Adrenal gland (tissue), 12 donors: Measurements from ENCODE around the gene ITIH3. TPM values are rescaled to one million over a fixed set of nuclear protein-coding genes. Genes with fewer than 3 reads are reported as not detected.
A peak's percentile ranks its signal among the peaks of the same experiment; 100 is the strongest.
"Not testable (repeated sequence)": the region's sequence is repeated elsewhere in the genome, so short reads cannot be mapped to it uniquely, and the experiment has no call there.

Source experiments
- DNase-seq, 7 donors: peaks; one replicate each; pipeline ENCODE4 v3.0.0-alpha.2; 2019 to 2020
- H3K27ac ChIP-seq, 5 donors: fragments of 200-600 bp; sonication (generic) in 4 of 5; 1 replicate in 3 of 5; 2 replicates in 2 of 5; pipeline versions ENCODE4 v1.5.1 to v1.8.0; 2016 to 2020; ENCODE audit warnings: mild to moderate bottlenecking in 1 of 5
- H3K27me3 ChIP-seq: fragments of 200-600 bp; 2 replicates; pipeline ENCODE4 v1.8.0; 2021
- H3K36me3 ChIP-seq, 2 donors: fragments of 200-600 bp; replicated peaks in 1 of 2; 1 replicate in 1 of 2; 2 replicates in 1 of 2; pipeline versions ENCODE4 v1.5.1 to v1.8.0; 2018 to 2022
- H3K4me1 ChIP-seq, 2 donors: fragments of 200-600 bp; replicated peaks in 1 of 2; 1 replicate in 1 of 2; 2 replicates in 1 of 2; pipeline versions ENCODE4 v1.5.1 to v1.8.0; 2018 to 2021
- H3K4me3 ChIP-seq, 4 donors: fragments of 200-600 bp; sonication (generic) in 3 of 4; one replicate each; pipeline ENCODE4 v1.5.1; 2016 to 2018
- H3K9me3 ChIP-seq, 3 donors: fragments of 200-600 bp; sonication (generic) in 1 of 3; replicated peaks in 1 of 3; 1 replicate in 2 of 3; 2 replicates in 1 of 3; pipeline versions ENCODE4 v1.5.1 to v1.8.0; 2016 to 2021
- POLR2A ChIP-seq, 2 donors: fragments of 450-650 bp; IDR thresholded peaks; one replicate each; pipeline ENCODE4 v1.6.1; 2017; ENCODE audit warnings: antibody characterized with exemption in 2 of 2, mild to moderate bottlenecking in 2 of 2, moderate library complexity in 1 of 2
- WGBS, 4 donors: extraction: QIAGEN DNeasy Blood & Tissue Kit in 2 of 4; methylation state at CpG; one replicate each; pipeline versions ENCODE4 v1.1.5 to v1.1.7; 2013 to 2017; 5-methylcytosine and 5-hydroxymethylcytosine counted together
- intact Hi-C, 2 donors: fragments of 100-400 bp; cut with DNase I; formaldehyde crosslinking; loops; one replicate each; pipeline versions ENCODE4 v1.14.1 to v1.15.0; 2022 to 2023
- polyA plus RNA-seq, 3 donors: library from polyadenylated mRNA; stranded (reverse); fragments of 200-250 nt in 2 of 3; fragments of 350-450 nt in 1 of 3; fragmentation: Illumina TruSeq in 1 of 3; extraction: RNeasy Lipid Tissue Mini Kit (QIAGEN cat#74804) in 1 of 3; gene quantifications; one replicate each; pipeline ENCODE4 v1.2.3, GENCODE V29; 2013 to 2014
- total RNA-seq, 9 donors: library from RNA; depleted of rRNA in 4 of 9; stranded (reverse); fragments of >200 nt in 4 of 9; fragments of 120-200 nt in 1 of 9; fragmentation: NEBNext Ultra II Directional in 1 of 9; extraction: Animal tissue kit (Norgen Biotek cat#: 25700) in 1 of 9; gene quantifications; one replicate each; pipeline versions ENCODE4 v1.1.0 to v1.2.4, GENCODE V29; 2013 to 2023
- TF ChIP-seq, protein P1 (sequence below), 6 experiments: fragments of 450-650 bp in 4 of 6; fragments of 200-600 bp in 2 of 6; sonication (generic) in 1 of 6; IDR thresholded peaks; 1 replicate in 5 of 6; 2 replicates in 1 of 6; pipeline versions ENCODE4 v1.5.1 to v1.8.0; 2016 to 2021; ENCODE audit warnings: antibody characterized with exemption in 6 of 6, mild to moderate bottlenecking in 2 of 6, moderate library complexity in 1 of 6
- donor health status: healthy with polysubstance abuse.
- donor health status: Bipolar disorder and iron deficiency.
- donor health status: DM: yes; HTN: yes; CAD: no.
- donor health status: DM: no; HTN: no; CAD: no.
- donor health status: DM: no; HTN: no; CAD: no.
- donor health status: DM: yes; HTN: yes; CAD: no.

The ITIH3 gene
- total and polyA plus RNA-seq, 12 donors, result 0.18 to 31.7 (median 3.2) TPM

DNA sequence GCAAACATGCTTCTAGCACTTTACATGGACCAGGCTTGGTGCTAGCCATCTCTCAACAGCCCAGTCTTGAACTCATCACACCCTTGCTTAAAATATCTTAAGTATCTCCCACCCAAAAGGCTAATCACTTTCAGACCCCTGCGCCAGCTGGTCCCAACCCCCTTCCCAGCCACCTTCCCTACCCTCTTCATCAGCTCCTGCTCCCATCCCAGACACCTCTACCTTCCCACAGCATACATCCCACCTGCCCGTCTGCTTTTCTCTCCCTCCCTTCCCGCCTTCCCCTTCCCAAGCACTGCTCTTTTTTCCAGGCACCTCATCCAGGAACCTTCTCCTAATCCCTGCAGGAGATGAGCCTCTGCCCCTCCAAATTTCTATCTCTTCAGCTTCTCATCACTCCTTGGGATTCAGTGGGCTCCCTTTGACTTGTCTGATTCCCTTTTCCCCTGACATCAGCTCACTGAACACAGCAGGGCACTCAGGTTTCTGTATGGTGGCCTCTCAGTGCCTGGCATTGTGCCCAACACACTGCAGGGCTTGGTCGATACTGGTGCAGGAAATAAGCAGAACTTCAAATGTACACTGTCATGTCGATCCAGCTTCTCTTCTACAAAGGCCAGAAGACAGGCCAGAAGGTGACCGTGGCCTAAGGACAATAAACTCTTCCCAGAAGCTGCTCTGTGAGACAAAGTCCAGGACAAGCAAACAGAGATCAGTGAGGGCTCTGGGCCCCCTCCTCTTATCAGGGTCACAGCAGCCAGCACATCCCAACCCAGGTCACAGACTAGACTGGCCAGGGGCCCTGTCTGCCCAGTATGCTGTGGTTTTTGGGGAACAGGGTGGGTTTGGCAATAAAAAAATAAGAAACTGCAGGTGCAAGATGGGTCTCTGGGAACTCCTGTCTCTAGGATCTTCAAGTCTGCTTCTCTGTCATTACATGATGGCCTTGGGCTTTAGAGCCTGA lies 19.4 kb upstream of the ITIH3 start:
- H3K27ac ChIP-seq, result no peak overlapping the region
- no peaks in the 10 kb centered on the region for H3K36me3 ChIP-seq
- H3K9me3 ChIP-seq, result no peaks in the 10 kb centered on the region
- no peak overlapping the region for H3K4me3 ChIP-seq
- no peak for TF ChIP-seq POLR2A (IDR thresholded peaks at IDR 0.05)
- TF ChIP-seq, protein P1, sequence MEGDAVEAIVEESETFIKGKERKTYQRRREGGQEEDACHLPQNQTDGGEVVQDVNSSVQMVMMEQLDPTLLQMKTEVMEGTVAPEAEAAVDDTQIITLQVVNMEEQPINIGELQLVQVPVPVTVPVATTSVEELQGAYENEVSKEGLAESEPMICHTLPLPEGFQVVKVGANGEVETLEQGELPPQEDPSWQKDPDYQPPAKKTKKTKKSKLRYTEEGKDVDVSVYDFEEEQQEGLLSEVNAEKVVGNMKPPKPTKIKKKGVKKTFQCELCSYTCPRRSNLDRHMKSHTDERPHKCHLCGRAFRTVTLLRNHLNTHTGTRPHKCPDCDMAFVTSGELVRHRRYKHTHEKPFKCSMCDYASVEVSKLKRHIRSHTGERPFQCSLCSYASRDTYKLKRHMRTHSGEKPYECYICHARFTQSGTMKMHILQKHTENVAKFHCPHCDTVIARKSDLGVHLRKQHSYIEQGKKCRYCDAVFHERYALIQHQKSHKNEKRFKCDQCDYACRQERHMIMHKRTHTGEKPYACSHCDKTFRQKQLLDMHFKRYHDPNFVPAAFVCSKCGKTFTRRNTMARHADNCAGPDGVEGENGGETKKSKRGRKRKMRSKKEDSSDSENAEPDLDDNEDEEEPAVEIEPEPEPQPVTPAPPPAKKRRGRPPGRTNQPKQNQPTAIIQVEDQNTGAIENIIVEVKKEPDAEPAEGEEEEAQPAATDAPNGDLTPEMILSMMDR (IDR thresholded peaks at IDR 0.05), result no peak
- peaks cover 0 to 5% of the 10 kb centered on the region in 2 donors for H3K4me1 ChIP-seq
- intact Hi-C loops, result no loop called here
- H3K27me3 ChIP-seq, result no peaks in the 10 kb centered on the region
- peak in 5 of 7 donors; percentile 12 to 52 (median 26) for DNase-seq
- WGBS, 4 donors, result 43 to 54% (median 47%) methylated on average over 5 to 6 of the region's 6 CpGs

DNA sequence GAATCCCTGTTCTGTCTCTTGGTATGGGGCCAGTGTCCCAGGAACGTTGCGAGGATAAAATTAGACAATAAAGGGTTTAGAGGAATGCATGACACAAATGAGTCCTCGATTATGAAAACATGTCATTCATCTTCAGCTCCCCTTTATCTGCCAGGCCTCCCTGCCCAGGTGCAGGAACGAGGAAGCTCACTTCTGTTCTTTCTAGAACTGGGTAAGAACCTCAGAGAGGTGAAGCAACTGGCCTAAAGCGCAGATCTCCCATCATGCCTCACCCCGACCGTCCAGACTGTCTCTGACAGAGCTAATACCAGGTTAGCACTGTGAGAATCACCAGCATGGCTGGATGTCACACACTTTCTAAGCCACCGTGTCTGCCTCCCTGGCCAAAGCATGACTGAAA lies 18.7 kb upstream of the ITIH3 start:
- peak in 1 of 7 donors; percentile 27 for DNase-seq
- no peak for TF ChIP-seq POLR2A (IDR thresholded peaks at IDR 0.05)
- TF ChIP-seq, protein P1 (IDR thresholded peaks at IDR 0.05), result no peak
- H3K36me3 ChIP-seq, result no peaks in the 10 kb centered on the region
- WGBS, 4 donors, result 61 to 68% (median 61%) methylated on average over 8 of the region's 8 CpGs
- no peak overlapping the region for H3K27ac ChIP-seq
- intact Hi-C loops, result no loop called here
- no peak overlapping the region for H3K4me3 ChIP-seq
- no peaks in the 10 kb centered on the region for H3K9me3 ChIP-seq
- H3K4me1 ChIP-seq, result peaks cover 0 to 5% of the 10 kb centered on the region in 2 donors
- H3K27me3 ChIP-seq, result no peaks in the 10 kb centered on the region

DNA sequence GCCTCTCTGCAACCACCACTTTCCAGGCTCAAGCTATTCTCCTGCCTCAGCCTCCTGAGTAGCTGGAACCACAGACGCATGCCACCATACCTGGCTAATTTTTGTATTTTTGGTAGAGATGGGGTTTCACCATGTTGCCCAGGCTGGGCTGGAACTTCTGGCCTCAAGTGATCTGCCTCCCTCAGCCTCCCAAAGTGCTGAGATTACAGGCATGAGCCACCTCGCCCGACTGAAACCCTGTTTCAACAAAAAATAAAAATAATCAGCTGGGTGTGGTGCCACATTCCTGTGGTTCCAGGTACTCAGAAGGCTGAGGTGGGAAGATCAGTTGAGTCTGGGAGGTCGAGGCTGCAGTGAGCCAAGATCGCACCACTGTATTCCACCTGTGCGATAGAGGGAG lies 18.1 kb upstream of the ITIH3 start:
- intact Hi-C loops, H3K27me3 ChIP-seq, DNase-seq, H3K36me3 ChIP-seq, H3K9me3 ChIP-seq, H3K4me3 ChIP-seq, H3K4me1 ChIP-seq, H3K27ac ChIP-seq: not testable (repeated sequence)
- WGBS, 4 donors, result 77 to 82% (median 80%) methylated on average over 6 of the region's 6 CpGs

DNA sequence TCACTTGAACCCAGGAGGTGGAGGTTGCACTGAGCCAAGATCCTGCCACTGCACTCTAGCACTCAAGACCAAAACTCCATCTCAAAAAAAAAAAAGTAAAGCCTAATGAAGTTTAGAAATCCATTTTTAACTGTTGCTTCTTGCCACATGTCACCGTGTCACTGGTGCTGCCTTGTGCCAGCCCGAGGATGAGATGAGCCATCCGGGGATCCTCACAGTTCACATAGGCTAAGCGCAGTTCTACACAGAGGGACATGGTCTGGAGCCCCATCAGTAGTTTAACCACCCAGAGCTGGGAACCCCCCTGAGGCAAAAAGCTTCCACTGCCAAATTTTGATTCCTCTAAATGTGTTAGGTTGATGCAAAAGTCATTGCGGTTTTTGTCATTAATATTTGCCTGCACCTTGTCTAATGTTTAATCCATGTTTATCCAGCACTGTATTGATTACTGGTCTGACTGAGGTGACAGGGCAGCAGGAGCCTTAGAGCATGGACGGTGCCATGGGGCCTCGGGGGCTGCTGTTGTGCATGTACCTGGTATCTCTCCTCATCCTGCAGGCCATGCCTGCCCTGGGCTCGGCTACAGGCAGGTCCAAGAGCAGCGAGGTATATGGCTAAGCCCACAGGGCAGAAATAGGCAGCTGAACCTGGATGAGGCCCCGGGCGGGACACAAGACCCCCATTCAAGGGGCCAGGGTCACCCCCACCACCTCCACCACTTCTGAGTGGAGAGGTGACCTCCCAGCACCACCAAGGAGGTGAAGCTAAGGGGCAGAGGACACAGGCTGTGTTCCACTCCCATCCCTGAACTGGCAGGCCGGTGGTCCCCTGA lies 17.3 kb upstream of the ITIH3 start, which contains the start of gene ITIH1:
Gene ITIH1 (plus strand): TSS at position 473 of the 832 bp plus-strand sequence. CDS start 17 bp downstream, at position 490.
- H3K36me3 ChIP-seq, result no peaks in the 10 kb centered on the region
- no peaks in the 10 kb centered on the region for H3K27me3 ChIP-seq
- no peaks in the 10 kb centered on the region for H3K9me3 ChIP-seq
- peak in 2 of 7 donors; percentile 6 to 30 for DNase-seq
- H3K4me1 ChIP-seq, result no peaks in the 10 kb centered on the region
- H3K4me3 ChIP-seq, result no peak within 1 kb of the TSS
- 76 to 86% (median 86%) methylated on average over 11 to 12 of the region's 12 CpGs for WGBS, 4 donors
- intact Hi-C loops, result no loop called here
- H3K27ac ChIP-seq, result no peak within 1 kb of the TSS
- TF ChIP-seq POLR2A (IDR thresholded peaks at IDR 0.05), result no peak
- TF ChIP-seq, protein P1 (IDR thresholded peaks at IDR 0.05), result no peak
